Sigmoid colon (tissue), 4 donors: ENCODE measurements around the gene TSPAN16.

Source experiments
- POLR2AphosphoS5 ChIP-seq, 4 donors: sonication (generic); formaldehyde crosslinking; IDR thresholded peaks; one replicate each; pipeline ENCODE4 v1.6.1; 2017; ENCODE audit warnings: antibody characterized with exemption in 4 of 4
- TF ChIP-seq, protein P1 (sequence below), 4 experiments: fragments of 450-650 bp in 3 of 4; fragments of 200-600 bp in 1 of 4; IDR thresholded peaks; one replicate each; pipeline ENCODE4 v1.5.1; 2016 to 2019; ENCODE audit warnings: antibody characterized with exemption in 4 of 4, mild to moderate bottlenecking in 3 of 4, moderate library complexity in 2 of 4

GRCh38 chr19:11290256-11290655, 5.7 kb upstream of the TSPAN16 start:
- TF ChIP-seq, protein P1, sequence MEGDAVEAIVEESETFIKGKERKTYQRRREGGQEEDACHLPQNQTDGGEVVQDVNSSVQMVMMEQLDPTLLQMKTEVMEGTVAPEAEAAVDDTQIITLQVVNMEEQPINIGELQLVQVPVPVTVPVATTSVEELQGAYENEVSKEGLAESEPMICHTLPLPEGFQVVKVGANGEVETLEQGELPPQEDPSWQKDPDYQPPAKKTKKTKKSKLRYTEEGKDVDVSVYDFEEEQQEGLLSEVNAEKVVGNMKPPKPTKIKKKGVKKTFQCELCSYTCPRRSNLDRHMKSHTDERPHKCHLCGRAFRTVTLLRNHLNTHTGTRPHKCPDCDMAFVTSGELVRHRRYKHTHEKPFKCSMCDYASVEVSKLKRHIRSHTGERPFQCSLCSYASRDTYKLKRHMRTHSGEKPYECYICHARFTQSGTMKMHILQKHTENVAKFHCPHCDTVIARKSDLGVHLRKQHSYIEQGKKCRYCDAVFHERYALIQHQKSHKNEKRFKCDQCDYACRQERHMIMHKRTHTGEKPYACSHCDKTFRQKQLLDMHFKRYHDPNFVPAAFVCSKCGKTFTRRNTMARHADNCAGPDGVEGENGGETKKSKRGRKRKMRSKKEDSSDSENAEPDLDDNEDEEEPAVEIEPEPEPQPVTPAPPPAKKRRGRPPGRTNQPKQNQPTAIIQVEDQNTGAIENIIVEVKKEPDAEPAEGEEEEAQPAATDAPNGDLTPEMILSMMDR (IDR thresholded peaks at IDR 0.05), result no peak
- TF ChIP-seq POLR2AphosphoS5 (IDR thresholded peaks at IDR 0.05), result no peak
